ENCODE results near the gene ANKRD33B.

ANKRD33B gene

GRCh38 chr5:10538103-10538788 is 25.6 kb upstream of the ANKRD33B start:
- Histone ChIP-seq H3K36me3 (ENCODE audit: control insufficient read depth, insufficient read depth, low read length) (no peaks in the 10 kb centered on the region), H3K27ac (ENCODE audit: low read depth, low read length, severe bottlenecking) (no peak overlapping the region), H3K4me1 (ENCODE audit: control insufficient read depth, insufficient read depth, low read length, poor library complexity, severe bottlenecking) (peaks cover 20% of the 10 kb centered on the region), H3K9me3 (ENCODE audit: control insufficient read depth, low read length) (no peaks in the 10 kb centered on the region), H3K4me3 (ENCODE audit: extremely low read depth, insufficient read depth, low read length, poor library complexity, severe bottlenecking) (no peak overlapping the region)
- WGBS, 2 experiments (ENCODE audit: insufficient coverage in 2 of 2), result 94 to 95% methylated on average over 11 to 14 of the region's 14 CpGs

- Histone ChIP-seq H3K4me1 (ENCODE audit: control insufficient read depth, insufficient read depth, low read length, poor library complexity, severe bottlenecking) (peaks cover 20% of the 10 kb centered on the region), H3K27ac (ENCODE audit: low read depth, low read length, severe bottlenecking) (no peak overlapping the region), H3K9me3 (ENCODE audit: control insufficient read depth, low read length) (no peaks in the 10 kb centered on the region), H3K4me3 (ENCODE audit: extremely low read depth, insufficient read depth, low read length, poor library complexity, severe bottlenecking) (no peak overlapping the region), H3K36me3 (ENCODE audit: control insufficient read depth, insufficient read depth, low read length) (no peaks in the 10 kb centered on the region)
- WGBS, 2 experiments (ENCODE audit: insufficient coverage in 2 of 2), result 92 to 96% methylated on average over 16 to 18 of the region's 19 CpGs
Observed at GRCh38 chr5:10538789-10539686, 24.8 kb upstream of the ANKRD33B start.

DNA sequence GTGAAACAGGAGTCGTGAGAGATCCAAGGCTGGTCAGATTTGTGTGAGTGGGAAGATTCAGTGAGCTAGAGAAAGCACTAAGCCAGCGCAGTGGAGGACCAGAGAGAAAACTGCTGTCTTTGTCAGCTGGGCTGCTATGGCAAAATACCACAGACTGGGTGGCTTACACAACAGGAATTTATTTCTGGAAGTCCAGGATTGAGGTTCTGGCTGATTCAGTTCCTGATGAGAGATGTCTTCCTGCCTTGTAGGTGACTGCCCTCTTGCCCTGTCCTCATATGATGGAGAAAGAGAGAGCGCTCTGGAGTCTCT is 24.2 kb upstream of the ANKRD33B start:
- Histone ChIP-seq H3K4me3 (ENCODE audit: extremely low read depth, insufficient read depth, low read length, poor library complexity, severe bottlenecking) (no peak overlapping the region), H3K4me1 (ENCODE audit: control insufficient read depth, insufficient read depth, low read length, poor library complexity, severe bottlenecking) (peaks cover 20% of the 10 kb centered on the region), H3K27ac (ENCODE audit: low read depth, low read length, severe bottlenecking) (no peak overlapping the region), H3K36me3 (ENCODE audit: control insufficient read depth, insufficient read depth, low read length) (no peaks in the 10 kb centered on the region), H3K9me3 (ENCODE audit: control insufficient read depth, low read length) (no peaks in the 10 kb centered on the region)
- WGBS, 2 experiments (ENCODE audit: insufficient coverage in 2 of 2), result 96% methylated on average over 2 of the region's 3 CpGs

DNA sequence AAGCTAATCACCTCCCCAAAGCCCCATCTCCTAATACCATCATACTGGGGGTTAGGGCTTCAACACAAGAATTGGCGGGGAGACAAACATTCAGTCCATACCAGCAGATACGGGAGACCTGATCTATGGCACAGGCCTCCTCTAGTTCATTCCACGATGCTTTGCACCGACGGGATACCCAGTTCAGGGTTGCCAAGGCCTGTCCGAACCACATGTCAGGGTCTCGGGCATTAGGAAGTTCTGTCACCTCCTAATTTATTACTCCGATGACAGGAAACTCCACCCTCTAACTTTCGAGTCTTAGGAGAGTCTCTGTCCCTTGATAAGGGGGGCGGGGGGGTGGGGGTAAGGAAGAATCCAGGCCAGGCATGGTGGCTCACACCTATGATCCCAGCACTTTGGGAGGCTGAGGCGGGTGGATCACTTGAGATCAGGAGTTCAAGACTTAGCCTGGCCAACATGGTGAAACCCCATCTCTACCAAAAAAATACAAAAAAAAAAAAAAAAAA is 23.8 kb upstream of the ANKRD33B start:
- Histone ChIP-seq H3K4me1 (ENCODE audit: control insufficient read depth, insufficient read depth, low read length, poor library complexity, severe bottlenecking) (peaks cover 20% of the 10 kb centered on the region), H3K36me3 (ENCODE audit: control insufficient read depth, insufficient read depth, low read length) (no peaks in the 10 kb centered on the region), H3K27ac (ENCODE audit: low read depth, low read length, severe bottlenecking) (no peak overlapping the region), H3K4me3 (ENCODE audit: extremely low read depth, insufficient read depth, low read length, poor library complexity, severe bottlenecking) (no peak overlapping the region), H3K9me3 (ENCODE audit: control insufficient read depth, low read length) (no peaks in the 10 kb centered on the region)
- 93 to 97% methylated on average over 4 to 5 of the region's 11 CpGs for WGBS, 2 experiments (ENCODE audit: insufficient coverage in 2 of 2)

DNA sequence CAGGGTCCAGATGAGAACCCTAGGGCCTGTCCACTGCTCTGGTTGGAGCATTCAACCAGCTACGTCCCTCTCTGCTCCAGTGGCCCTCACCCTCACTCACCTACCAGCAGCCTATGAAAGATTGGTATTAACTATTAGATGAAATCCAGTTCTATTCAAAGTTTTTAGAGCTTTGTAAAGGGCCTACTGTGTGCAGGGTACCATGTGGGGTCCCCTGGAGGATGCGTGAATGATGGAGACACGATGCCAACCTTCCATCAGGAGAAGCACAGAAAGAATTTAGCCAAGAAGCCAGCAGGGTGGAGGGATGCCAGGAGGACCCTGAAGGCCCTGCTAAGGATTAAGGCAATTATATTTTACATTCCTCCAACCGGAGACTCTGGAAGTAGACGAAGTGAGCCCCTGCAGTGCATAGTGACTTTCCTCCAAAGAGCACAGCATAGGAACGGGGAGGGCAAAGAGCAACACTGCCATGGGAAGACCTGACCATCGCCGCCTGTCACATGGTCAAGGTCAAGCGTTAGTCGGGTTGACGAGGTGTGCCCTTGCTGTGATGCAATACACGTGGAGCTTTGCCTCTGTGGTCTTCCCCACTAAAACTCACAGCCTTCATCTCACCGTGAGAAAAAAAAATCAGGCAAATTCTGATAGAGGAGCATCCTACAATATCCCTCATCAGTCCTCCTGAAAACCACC is 22.8 kb upstream of the ANKRD33B start:
- no peak overlapping the region for H3K4me3 ChIP-seq (ENCODE audit: extremely low read depth, insufficient read depth, low read length, poor library complexity, severe bottlenecking)
- H3K9me3 ChIP-seq (ENCODE audit: control insufficient read depth, low read length), result no peaks in the 10 kb centered on the region
- WGBS, 2 experiments (ENCODE audit: insufficient coverage in 2 of 2), result 91 to 93% methylated on average over 11 of the region's 13 CpGs
- no peak overlapping the region for H3K27ac ChIP-seq (ENCODE audit: low read depth, low read length, severe bottlenecking)
- peaks cover 20% of the 10 kb centered on the region for H3K4me1 ChIP-seq (ENCODE audit: control insufficient read depth, insufficient read depth, low read length, poor library complexity, severe bottlenecking)
- no peaks in the 10 kb centered on the region for H3K36me3 ChIP-seq (ENCODE audit: control insufficient read depth, insufficient read depth, low read length)

DNA sequence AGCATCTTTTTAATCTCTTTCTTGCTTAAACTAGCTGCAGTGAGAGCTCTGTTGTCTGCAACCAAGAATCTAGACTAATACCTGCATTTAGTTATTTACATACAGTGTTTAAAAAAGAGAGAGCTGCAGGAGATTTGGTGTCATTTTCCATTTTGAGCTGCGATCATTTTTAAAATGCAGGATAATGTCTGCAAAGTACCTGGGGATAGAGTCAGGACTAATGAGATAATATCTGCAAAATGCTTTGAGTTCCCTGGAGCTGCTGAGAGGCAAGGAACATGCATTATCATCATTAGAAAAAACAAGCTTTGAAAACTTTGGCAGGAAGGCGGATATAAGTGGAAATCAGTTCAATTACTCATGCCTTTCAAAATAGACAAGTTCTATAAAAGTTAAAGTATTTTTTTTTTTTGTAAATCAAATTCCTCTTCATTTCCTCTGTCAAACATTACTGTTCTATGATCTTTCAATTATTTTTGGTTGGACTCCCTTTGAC is 21.8 kb upstream of the ANKRD33B start:
- no peaks in the 10 kb centered on the region for H3K36me3 ChIP-seq (ENCODE audit: control insufficient read depth, insufficient read depth, low read length)
- H3K4me3 ChIP-seq (ENCODE audit: extremely low read depth, insufficient read depth, low read length, poor library complexity, severe bottlenecking), result no peak overlapping the region
- H3K9me3 ChIP-seq (ENCODE audit: control insufficient read depth, low read length), result no peaks in the 10 kb centered on the region

DNA sequence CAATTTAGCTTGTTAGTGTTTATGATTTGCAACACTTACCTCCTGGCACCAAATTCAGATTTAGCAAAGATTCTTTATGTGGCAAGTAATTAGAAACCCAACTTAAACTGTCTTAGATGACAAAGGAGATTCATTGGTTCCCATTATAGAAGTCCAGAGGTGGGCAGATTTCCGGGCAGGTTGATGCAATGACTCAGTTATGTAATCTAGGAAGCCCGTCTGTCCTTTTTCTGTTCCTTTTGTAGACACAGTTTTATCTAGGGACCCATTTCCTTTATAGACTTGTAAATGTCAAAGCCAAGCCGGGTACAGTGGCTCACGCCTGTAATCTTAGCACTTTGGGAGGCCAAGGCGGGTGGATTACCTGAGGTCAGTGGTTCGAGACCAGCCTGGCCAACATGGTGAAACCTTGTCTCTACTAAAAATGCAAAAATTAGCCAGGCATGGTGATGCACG is 20.3 kb upstream of the ANKRD33B start:
- 92 to 93% methylated on average over 7 of the region's 7 CpGs for WGBS, 2 experiments (ENCODE audit: insufficient coverage in 2 of 2)
- peaks cover 11% of the 10 kb centered on the region for H3K4me1 ChIP-seq (ENCODE audit: control insufficient read depth, insufficient read depth, low read length, poor library complexity, severe bottlenecking)
- H3K4me3 ChIP-seq (ENCODE audit: extremely low read depth, insufficient read depth, low read length, poor library complexity, severe bottlenecking), result no peak overlapping the region
- no peak overlapping the region for H3K27ac ChIP-seq (ENCODE audit: low read depth, low read length, severe bottlenecking)
- H3K36me3 ChIP-seq (ENCODE audit: control insufficient read depth, insufficient read depth, low read length), result no peaks in the 10 kb centered on the region
- no peaks in the 10 kb centered on the region for H3K9me3 ChIP-seq (ENCODE audit: control insufficient read depth, low read length)

More for the DNA sequence above, 21.8 kb upstream of the ANKRD33B start:
- 100% methylated on average over 1 of the region's 2 CpGs for WGBS, 2 experiments (ENCODE audit: insufficient coverage in 2 of 2)
- Histone ChIP-seq H3K4me1 (ENCODE audit: control insufficient read depth, insufficient read depth, low read length, poor library complexity, severe bottlenecking) (peaks cover 15% of the 10 kb centered on the region), H3K27ac (ENCODE audit: low read depth, low read length, severe bottlenecking) (no peak overlapping the region)

DNA sequence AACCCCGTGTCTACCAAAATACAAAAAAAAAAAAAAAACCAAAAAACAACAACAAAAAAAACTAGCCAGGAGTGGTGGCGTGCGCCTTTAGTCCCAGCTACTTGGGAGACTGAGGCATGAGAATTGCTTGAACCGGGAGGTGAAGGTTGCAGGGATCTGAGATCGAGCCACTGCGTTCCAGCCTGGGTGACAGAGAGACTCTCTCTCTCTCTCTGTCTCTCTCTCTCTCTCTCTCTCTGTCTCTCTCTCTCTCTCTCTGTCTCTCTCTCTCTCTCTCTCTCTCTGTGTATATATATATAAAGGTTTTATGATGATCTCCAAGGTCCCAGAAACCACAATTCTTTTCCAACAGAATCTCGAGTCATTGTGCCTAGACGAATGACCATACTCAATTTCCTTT is 18.8 kb upstream of the ANKRD33B start:
- Histone ChIP-seq H3K4me3 (ENCODE audit: extremely low read depth, insufficient read depth, low read length, poor library complexity, severe bottlenecking) (no peak overlapping the region), H3K4me1 (ENCODE audit: control insufficient read depth, insufficient read depth, low read length, poor library complexity, severe bottlenecking) (peaks cover under 1% of the 10 kb centered on the region), H3K36me3 (ENCODE audit: control insufficient read depth, insufficient read depth, low read length) (no peaks in the 10 kb centered on the region), H3K9me3 (ENCODE audit: control insufficient read depth, low read length) (no peaks in the 10 kb centered on the region), H3K27ac (ENCODE audit: low read depth, low read length, severe bottlenecking) (no peak overlapping the region)
- 100% methylated on average over 1 to 3 of the region's 8 CpGs for WGBS, 2 experiments (ENCODE audit: insufficient coverage in 2 of 2)

DNA sequence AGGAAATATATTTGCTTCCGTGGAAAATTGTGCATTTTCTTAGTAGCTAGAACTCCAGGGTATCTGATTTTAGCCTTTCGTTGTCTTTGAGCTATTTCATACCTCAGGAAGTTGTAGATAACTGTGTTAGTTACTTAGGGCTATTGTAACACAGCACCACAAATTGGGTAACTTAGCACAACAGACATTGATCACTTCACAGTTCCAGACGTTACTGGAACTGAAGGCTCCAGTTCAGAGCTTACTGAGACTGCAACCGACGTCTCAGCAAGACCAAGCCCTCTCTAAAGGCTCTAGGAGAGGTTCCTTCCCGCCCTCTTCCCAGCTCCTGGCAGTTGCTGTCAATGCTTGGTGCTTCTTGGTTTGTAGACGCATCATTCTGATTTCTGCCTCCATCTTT is 17.7 kb upstream of the ANKRD33B start:
- 67 to 86% methylated on average over 5 to 6 of the region's 7 CpGs for WGBS, 2 experiments (ENCODE audit: insufficient coverage in 2 of 2)
- Histone ChIP-seq H3K27ac (ENCODE audit: low read depth, low read length, severe bottlenecking) (no peak overlapping the region), H3K9me3 (ENCODE audit: control insufficient read depth, low read length) (no peaks in the 10 kb centered on the region), H3K4me1 (ENCODE audit: control insufficient read depth, insufficient read depth, low read length, poor library complexity, severe bottlenecking) (peaks cover 11% of the 10 kb centered on the region), H3K36me3 (ENCODE audit: control insufficient read depth, insufficient read depth, low read length) (no peaks in the 10 kb centered on the region), H3K4me3 (ENCODE audit: extremely low read depth, insufficient read depth, low read length, poor library complexity, severe bottlenecking) (no peak overlapping the region)

- no peak overlapping the region for H3K27ac ChIP-seq (ENCODE audit: low read depth, low read length, severe bottlenecking)
- WGBS, 2 experiments (ENCODE audit: insufficient coverage in 2 of 2), result 93% methylated on average over 47 to 48 of the region's 48 CpGs
Observed at GRCh38 chr5:10548418-10549122, 15.3 kb upstream of the ANKRD33B start.

More at GRCh38 chr5:10548418-10549122, 15.3 kb upstream of the ANKRD33B start:
- Histone ChIP-seq H3K9me3 (ENCODE audit: control insufficient read depth, low read length) (no peaks in the 10 kb centered on the region), H3K36me3 (ENCODE audit: control insufficient read depth, insufficient read depth, low read length) (no peaks in the 10 kb centered on the region), H3K4me3 (ENCODE audit: extremely low read depth, insufficient read depth, low read length, poor library complexity, severe bottlenecking) (no peak overlapping the region), H3K4me1 (ENCODE audit: control insufficient read depth, insufficient read depth, low read length, poor library complexity, severe bottlenecking) (peaks cover 32% of the 10 kb centered on the region)
